Bronchial epithelial cell (primary cell): Measurements from ENCODE around the gene CSK. TPM values are rescaled to one million over a fixed set of nuclear protein-coding genes. Genes with fewer than 3 reads are reported as not detected.

Experiments used
- DNase-seq: peaks from one replicate; pipeline ENCODE4 v3.0.0-alpha.2; 2010; ENCODE audit warnings: low read depth
- FAIRE-seq: peaks from 2 replicates; lab custom pipeline; 2011; peaks lifted over from hg19 to GRCh38; lab: Jason Lieb, UNC
- H3K27me3 ChIP-seq: 2 replicates; pipeline ENCODE4 v1.5.1; 2011; ENCODE audit warnings: low read length; ENCODE audit not compliant: control insufficient read depth, insufficient read depth
- H3K36me3 ChIP-seq: 2 replicates; pipeline ENCODE4 v1.5.1; 2011; ENCODE audit warnings: low read length; ENCODE audit not compliant: control insufficient read depth, insufficient read depth
- H3K4me3 ChIP-seq: 2 replicates; pipeline ENCODE4 v1.5.1; 2011; ENCODE audit warnings: mild to moderate bottlenecking, low read depth, low read length, control low read depth
- total RNA-seq: library from RNA; depleted of rRNA; stranded (reverse); fragments of >200 nt; gene quantifications from 2 replicates; pipeline ENCODE4 v1.2.1, GENCODE V29; 2014
- TF ChIP-seq, protein P1 (sequence below): IDR thresholded peaks from 2 replicates; pipeline ENCODE4 v1.5.1; 2011; ENCODE audit warnings: mild to moderate bottlenecking, moderate library complexity, low read length, control low read depth, inconsistent platforms; ENCODE audit not compliant: insufficient read depth, severe bottlenecking

CSK gene
- total RNA-seq, 1 donor from 2014 or later = 29.2 TPM

- Histone ChIP-seq H3K36me3 (peaks cover 24% of the 10 kb centered on the region), H3K27me3 (no peaks in the 10 kb centered on the region), H3K4me3 (no peak overlapping the region)
- FAIRE-seq (no peak), DNase-seq (no peak)
- TF ChIP-seq, protein P1, sequence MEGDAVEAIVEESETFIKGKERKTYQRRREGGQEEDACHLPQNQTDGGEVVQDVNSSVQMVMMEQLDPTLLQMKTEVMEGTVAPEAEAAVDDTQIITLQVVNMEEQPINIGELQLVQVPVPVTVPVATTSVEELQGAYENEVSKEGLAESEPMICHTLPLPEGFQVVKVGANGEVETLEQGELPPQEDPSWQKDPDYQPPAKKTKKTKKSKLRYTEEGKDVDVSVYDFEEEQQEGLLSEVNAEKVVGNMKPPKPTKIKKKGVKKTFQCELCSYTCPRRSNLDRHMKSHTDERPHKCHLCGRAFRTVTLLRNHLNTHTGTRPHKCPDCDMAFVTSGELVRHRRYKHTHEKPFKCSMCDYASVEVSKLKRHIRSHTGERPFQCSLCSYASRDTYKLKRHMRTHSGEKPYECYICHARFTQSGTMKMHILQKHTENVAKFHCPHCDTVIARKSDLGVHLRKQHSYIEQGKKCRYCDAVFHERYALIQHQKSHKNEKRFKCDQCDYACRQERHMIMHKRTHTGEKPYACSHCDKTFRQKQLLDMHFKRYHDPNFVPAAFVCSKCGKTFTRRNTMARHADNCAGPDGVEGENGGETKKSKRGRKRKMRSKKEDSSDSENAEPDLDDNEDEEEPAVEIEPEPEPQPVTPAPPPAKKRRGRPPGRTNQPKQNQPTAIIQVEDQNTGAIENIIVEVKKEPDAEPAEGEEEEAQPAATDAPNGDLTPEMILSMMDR = peak; percentile 7
Observed at GRCh38 chr15:74839526-74840395, 57.9 kb downstream of the CSK start.

DNA sequence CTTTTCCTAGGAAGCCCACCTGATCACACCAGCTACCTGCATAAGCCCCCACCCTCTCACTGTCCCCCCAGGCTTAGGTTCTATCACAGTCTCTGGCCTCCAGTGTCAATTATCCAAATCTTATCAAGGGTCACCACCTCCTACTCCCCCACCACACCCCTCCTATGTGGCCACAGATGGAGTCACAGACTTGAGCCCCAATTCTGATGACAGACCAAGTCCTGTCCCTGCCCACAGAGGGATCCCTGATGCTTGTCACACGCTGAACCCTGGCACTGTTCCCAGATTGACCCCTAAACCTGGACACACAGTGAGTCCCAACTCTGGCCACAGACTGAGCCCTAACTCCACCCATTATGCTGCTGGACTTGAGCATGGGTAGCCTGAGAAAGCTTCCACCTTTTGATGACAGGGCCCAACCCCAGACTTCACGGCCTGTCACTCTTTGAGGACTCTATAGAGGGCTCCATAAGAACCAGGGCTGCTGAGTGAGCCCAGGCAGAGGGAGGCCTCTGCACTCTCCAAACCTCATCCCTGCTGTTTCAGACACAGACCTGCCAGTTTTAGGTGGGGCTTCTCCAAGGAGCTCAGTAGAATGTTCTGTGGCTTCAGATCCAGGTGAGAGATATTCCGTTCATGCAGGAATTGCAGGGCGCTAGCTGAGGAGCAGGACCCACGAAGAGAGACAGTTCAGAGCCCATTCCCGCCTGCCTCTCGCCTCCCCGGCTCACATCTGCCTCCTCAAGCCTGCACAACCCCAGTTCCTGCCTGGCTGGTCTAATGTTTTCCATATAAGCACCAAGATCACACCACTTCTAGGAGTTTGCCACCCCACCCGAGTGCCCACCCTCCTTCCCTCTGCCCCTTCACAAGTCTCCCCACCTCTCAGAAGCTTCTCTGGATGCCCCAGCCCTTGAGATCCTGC lies 59.2 kb downstream of the CSK start:
- FAIRE-seq = no peak

GRCh38 chr15:74841891-74842373 lies 60.1 kb downstream of the CSK start:
- TF ChIP-seq, protein P1 = no peak
- FAIRE-seq (no peak), DNase-seq (no peak)
- H3K4me3 ChIP-seq = peak overlapping the region; percentile 94
- H3K36me3 ChIP-seq = peaks cover 24% of the 10 kb centered on the region
- no peaks in the 10 kb centered on the region for H3K27me3 ChIP-seq

More for the DNA sequence above, 59.2 kb downstream of the CSK start:
- no peak overlapping the region for H3K4me3 ChIP-seq
- no peaks in the 10 kb centered on the region for H3K27me3 ChIP-seq
- TF ChIP-seq, protein P1 = no peak
- H3K36me3 ChIP-seq = peaks cover 24% of the 10 kb centered on the region
- DNase-seq = no peak

DNA sequence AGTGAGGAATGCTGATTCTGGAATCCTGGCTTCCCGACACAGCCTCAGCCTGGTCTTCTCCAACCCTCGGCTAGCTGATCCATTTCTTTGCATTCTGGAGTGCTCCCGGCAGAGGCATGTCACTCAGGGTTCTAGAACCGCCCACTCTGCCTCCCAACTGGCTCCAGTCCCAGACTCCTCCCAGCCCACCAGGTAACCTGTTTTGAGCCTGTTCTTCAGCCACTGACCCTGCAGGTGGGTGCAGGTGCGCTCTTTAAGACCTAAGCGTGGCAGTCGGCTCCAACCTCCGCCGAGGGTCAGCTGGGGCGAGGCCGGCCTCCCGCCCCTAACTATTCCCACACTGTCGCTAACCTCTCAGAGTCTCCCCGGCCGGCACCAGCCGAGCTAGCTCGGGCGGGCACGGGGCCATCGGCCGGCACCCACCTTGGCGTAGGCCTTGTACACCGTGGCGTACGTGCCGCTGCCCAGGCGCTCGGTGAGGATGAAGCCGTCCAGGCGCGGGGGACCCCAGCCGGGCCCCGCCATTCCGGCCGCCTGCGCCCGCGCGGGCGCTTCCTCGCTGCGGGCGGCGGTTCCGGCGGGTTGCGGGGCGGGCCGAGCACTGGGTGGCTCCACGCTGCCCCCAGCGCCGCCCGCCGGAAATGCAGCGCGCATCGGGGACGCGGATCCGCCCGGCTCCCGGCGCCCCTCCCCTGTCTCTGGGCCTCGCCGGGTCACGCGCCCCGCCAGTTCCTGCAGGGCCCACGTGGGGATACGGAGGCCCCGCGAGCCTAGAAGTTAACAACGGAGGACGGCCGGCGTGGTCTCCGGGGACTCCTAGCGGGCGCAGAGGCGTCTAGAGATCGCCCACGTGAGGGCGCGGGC lies 60.9 kb downstream of the CSK start, which contains the start of gene ULK3:
Gene ULK3, minus strand, starts transcription at position 576 of the 864 bp plus-strand sequence. Its CDS starts 51 bp downstream, at position 525.
- Histone ChIP-seq H3K36me3 (peaks cover 23% of the 10 kb centered on the region), H3K4me3 (peak within 1 kb of the TSS; percentile 94), H3K27me3 (no peaks in the 10 kb centered on the region)
- FAIRE-seq (no peak), DNase-seq (peak; percentile 82)
- TF ChIP-seq, protein P1 = peak; percentile 52

GRCh38 chr15:74843445-74843828 lies 61.6 kb downstream of the CSK start:
- no peaks in the 10 kb centered on the region for H3K27me3 ChIP-seq
- TF ChIP-seq, protein P1 = no peak
- peak overlapping the region; percentile 94 for H3K4me3 ChIP-seq
- DNase-seq (no peak), FAIRE-seq (no peak)
- peaks cover 24% of the 10 kb centered on the region for H3K36me3 ChIP-seq
